Activated T-cell treated with anti-CD3 and anti-CD28 coated beads, Interleukin-2, amount 50 U/mL, for 24 hours (primary cell): ENCODE measurements around the gene HES1.

Experiments
- DNase-seq: peaks from one replicate; pipeline ENCODE4 v3.0.0-alpha.2; 2020
- H3K27ac Mint-ChIP-seq: 2 replicates; pipeline ENCODE4 v1.8.0; 2020; ENCODE audit warnings: mild to moderate bottlenecking, mixed read lengths
- H3K27me3 Mint-ChIP-seq: 2 replicates; pipeline ENCODE4 v1.8.0; 2020; ENCODE audit warnings: mixed read lengths
- H3K36me3 Mint-ChIP-seq: 2 replicates; pipeline ENCODE4 v1.8.0; 2020; ENCODE audit warnings: low read depth, mixed read lengths
- H3K4me1 Mint-ChIP-seq: 2 replicates; pipeline ENCODE4 v1.8.0; 2020; ENCODE audit warnings: low read depth, mixed read lengths
- H3K4me3 Mint-ChIP-seq: 2 replicates; pipeline ENCODE4 v1.8.0; 2020; ENCODE audit warnings: mild to moderate bottlenecking, moderate library complexity, mixed read lengths
- H3K9me3 Mint-ChIP-seq: 2 replicates; pipeline ENCODE4 v1.8.0; 2020; ENCODE audit warnings: mixed read lengths

The HES1 gene

DNA sequence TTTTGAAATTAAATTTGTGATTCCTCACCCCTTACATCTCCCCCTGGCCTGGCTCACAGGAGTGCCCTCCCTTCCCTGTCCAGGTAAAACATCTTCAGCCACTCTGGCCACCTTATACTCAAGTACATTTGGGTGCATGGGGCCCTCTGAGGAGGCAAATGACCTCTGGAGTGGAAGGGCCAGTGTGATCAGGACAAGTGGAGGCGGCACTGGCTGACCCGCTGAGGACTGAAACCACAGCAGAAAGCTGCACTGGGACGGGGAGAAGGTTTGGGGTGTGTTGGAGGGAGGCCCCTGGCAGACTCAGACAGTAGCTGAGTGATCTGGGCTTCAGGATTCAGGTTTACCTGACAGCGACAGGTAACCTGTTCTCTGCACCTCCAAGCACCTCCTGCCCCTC lies 24.2 kb downstream of the HES1 start:
- Mint-ChIP-seq H3K4me1 (no peaks in the 10 kb centered on the region), H3K9me3 (no peaks in the 10 kb centered on the region), H3K27me3 (peaks cover 28% of the 10 kb centered on the region), H3K27ac (no peak overlapping the region), H3K4me3 (no peak overlapping the region), H3K36me3 (no peaks in the 10 kb centered on the region)
- DNase-seq = no peak

DNA sequence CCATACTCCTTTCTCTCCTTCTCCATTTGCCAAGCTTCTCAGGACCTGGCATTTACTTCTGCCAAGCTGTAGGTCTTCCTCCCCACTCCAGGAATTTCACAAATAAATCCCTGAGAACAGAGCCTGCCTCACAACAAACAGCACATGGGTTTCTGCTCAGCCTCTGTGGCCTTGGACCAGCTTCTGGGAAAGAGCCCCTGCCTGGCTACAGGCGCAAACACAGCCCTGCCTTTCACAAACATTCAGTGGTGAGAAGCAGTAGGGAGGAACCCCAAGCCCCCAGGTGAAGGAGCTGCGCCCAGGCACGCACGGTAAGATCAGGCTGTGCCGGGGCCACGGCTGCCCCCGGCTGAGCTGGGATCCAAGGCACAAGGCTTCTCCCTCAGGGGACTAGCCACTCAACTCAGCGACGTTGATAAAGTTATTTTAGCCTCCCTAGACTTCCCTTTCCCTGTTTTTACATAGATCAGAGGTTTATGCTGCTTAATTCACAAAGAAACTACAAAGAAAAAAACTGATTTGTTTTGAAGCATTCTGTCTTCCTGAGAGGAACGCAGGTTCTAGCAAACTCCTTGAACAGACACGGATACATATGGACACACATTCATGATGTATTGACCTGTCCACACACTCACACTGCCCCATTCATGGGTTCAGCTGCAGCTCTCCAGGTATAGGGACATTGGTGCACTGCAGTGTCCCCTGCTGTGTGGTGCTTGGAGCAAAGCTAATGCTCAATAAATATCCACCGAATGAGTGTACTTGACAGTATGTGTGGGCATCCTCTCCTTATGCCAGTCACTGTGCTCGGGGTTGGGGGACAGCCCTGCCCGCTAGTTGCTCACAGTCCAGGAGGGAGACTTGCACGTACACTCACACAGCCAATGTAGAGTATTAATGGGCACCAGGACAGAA lies 25.4 kb downstream of the HES1 start:
- no peaks in the 10 kb centered on the region for H3K9me3 Mint-ChIP-seq
- no peaks in the 10 kb centered on the region for H3K4me1 Mint-ChIP-seq
- H3K27me3 Mint-ChIP-seq = peaks cover 37% of the 10 kb centered on the region
- H3K27ac Mint-ChIP-seq = no peak overlapping the region
- no peak for DNase-seq
- no peak overlapping the region for H3K4me3 Mint-ChIP-seq
- no peaks in the 10 kb centered on the region for H3K36me3 Mint-ChIP-seq

DNA sequence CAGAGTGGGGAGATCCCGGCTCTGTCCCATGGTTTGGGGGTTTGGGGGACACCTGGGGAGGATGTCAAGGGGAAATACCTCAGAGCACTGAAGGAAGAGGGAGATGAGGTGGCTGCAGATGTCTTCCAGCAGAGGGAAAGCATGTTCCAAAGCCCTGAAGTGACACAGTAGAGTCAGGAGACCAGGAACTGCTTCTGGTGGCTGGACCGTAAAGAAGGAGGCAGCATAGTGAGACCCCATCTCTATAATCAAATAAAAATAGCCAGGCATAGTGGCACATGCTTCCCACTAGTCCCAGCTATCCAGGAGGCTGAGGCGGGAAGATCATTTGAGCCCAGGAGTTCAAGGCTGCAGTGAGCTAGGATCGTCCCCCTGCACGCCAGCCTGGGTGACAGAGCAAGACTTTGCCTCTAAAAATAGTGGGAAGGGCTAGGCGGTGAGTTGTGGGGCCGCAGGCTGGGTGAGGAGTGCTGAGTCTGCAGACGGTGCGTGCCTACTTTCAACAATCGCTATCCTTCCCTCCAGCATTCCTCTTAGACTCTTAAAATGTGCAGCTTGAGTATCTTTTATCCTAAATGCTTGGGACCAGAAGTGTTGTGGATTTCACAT lies 26.2 kb downstream of the HES1 start:
- no peaks in the 10 kb centered on the region for H3K9me3 Mint-ChIP-seq
- H3K36me3 Mint-ChIP-seq = no peaks in the 10 kb centered on the region
- peaks cover 43% of the 10 kb centered on the region for H3K27me3 Mint-ChIP-seq
- no peak overlapping the region for H3K4me3 Mint-ChIP-seq
- no peak overlapping the region for H3K27ac Mint-ChIP-seq
- no peak for DNase-seq
- no peaks in the 10 kb centered on the region for H3K4me1 Mint-ChIP-seq

DNA sequence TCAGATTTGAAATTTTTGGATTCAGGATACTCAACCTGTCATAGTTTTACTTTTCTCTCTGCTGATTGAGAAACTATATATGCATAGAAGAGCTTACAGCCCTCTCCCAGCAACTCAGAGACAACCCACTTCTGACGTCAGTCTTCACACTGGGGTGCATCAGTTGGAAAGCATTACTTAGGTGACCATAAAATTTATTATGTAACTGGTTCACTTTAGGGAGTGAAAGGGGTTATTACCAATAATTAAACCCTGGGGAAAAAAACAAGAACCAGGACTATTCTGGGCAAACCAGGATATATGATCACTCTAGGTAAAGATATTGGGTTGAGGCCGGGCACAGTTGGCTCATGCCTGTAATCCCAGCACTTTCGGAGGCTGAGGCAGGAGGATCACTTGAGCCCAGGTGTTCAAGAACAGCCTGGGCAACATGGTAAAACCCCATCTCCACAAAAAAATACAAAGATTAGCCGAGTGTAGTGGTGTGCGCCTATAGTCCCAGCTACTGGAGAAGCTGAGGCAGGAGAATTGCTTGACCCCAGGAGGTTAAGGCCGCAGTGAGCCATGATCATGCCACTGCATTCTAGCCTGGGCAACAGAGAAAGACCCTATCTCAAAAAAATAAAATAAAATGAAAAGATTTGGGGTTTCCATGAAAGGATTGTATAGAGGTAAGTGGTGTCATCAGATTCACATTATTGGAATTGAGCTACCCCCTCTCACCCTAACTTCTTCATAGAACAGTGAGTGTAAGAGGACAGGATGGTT lies 27.1 kb downstream of the HES1 start:
- Mint-ChIP-seq H3K4me3 (no peak overlapping the region), H3K27me3 (peaks cover 48% of the 10 kb centered on the region), H3K36me3 (no peaks in the 10 kb centered on the region), H3K4me1 (no peaks in the 10 kb centered on the region), H3K9me3 (no peaks in the 10 kb centered on the region), H3K27ac (no peak overlapping the region)
- no peak for DNase-seq

DNA sequence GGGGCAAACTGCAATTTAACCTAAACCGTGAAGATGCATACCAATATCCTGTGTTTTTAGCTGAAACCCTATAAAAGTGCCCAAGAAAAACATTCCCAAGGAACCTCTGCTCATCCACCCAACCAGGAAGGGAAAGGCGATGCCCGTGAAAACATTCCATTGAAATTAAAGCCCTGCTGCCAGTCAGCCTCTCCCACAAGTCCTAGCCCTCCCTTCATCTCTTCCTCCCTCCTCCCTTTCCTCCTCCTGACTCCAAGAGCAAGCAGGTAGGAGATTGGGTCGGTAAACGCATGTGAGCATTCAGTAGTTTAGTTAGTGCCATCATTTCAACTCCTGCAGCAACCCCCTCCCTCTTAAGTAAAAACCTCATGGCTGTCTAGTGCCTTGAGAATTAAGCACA lies 27.7 kb downstream of the HES1 start:
- H3K27ac Mint-ChIP-seq = no peak overlapping the region
- H3K27me3 Mint-ChIP-seq = peaks cover 48% of the 10 kb centered on the region
- DNase-seq = no peak
- no peaks in the 10 kb centered on the region for H3K36me3 Mint-ChIP-seq
- H3K4me3 Mint-ChIP-seq = no peak overlapping the region
- H3K4me1 Mint-ChIP-seq = no peaks in the 10 kb centered on the region
- no peaks in the 10 kb centered on the region for H3K9me3 Mint-ChIP-seq

DNA sequence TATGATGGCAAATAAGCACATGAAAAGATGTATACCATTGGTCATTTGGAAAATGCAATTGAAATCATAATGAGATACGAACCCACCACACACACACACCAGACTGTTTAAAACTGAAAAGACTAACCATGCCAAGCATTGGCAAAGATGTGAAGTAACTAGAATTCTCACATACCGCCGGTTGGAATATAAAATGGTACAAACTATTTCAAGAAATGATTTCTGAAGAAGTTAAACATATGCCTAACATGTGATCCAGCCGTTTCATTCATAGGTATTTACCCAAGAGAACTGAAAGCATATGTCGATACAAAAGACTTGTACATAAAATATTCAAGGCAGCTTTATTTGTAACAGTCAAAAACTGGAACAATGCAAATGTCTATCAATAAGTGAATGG lies 28.9 kb downstream of the HES1 start:
- Mint-ChIP-seq H3K27me3 (peaks cover 58% of the 10 kb centered on the region), H3K9me3 (no peaks in the 10 kb centered on the region), H3K36me3 (no peaks in the 10 kb centered on the region), H3K4me3 (no peak overlapping the region), H3K4me1 (no peaks in the 10 kb centered on the region), H3K27ac (no peak overlapping the region)
- DNase-seq = no peak

DNA sequence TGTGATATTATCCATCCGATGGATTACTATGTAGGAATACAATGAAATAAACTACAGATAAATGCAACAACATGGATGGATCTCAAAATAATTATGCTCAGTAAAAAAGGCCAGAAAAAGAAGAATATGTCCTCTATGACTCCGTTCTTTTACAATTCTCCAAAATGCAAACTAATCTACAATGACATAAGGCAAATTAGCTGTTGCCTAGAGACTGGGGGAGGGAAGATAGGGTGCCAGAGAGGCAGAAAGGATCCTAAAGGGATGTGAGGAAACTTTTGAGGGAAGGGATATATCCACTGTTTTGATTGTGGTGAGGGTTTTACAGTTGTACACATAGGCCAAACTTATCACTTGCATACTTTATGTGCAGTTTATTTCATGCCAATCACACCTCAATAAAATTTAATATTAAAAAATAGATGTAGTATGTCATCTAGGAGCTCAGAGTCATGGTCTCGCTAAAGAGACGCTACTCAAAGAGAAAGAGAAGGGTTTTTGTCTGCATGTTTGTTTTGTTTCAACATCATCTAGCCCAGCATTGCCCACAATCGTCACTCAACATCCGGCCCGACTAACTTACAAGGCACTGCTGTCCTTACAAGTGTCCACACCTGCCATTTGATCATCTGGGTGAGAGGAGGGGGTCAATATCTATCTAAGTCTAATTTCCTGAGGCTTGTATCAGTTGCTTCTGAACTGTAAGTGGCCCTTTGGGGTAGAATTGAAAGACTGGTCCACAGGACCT lies 29.5 kb downstream of the HES1 start:
- no peak for DNase-seq
- Mint-ChIP-seq H3K27ac (no peak overlapping the region), H3K4me3 (no peak overlapping the region), H3K27me3 (peaks cover 58% of the 10 kb centered on the region), H3K9me3 (no peaks in the 10 kb centered on the region), H3K4me1 (no peaks in the 10 kb centered on the region), H3K36me3 (no peaks in the 10 kb centered on the region)

DNA sequence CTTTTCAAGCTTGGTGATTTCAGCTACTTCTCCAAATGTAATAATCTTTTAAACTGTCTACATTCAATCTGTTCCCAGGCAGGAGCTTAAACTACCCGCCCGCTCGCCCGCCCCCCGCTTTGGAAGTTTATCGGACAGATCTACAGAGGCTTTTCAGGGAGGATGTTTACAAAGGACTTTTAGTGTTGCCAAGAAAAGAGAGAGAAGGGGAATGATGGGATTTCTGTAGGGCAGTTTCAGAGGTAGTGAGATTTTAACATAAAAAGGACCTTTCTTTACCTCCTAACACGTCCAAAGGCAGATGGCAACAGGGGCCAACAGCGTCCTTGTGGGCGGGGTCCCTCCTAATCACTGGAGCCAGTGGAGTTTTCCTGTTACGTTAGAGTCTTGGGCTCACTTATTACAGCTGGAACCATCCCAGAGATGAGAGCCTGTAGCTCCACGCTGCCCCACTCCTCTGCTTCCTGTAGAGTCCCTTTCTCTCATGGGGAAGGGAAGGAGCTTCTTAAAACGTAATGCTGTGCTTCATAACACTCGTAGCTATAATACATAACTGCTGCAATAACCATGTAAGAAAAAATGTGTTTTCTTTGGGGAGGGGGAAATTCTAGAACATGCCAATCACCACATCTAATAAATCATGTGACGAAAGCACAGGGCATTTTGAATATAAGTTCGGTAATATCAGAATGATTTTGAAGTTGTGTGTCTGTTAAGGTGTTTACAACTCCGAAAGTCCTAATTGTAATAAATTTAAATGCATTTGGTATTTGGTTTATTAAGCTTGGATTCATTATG lies 30.9 kb downstream of the HES1 start:
- Mint-ChIP-seq H3K27ac (no peak overlapping the region), H3K36me3 (no peaks in the 10 kb centered on the region), H3K27me3 (peaks cover 47% of the 10 kb centered on the region), H3K4me3 (no peak overlapping the region), H3K9me3 (no peaks in the 10 kb centered on the region), H3K4me1 (no peaks in the 10 kb centered on the region)
- no peak for DNase-seq

DNA sequence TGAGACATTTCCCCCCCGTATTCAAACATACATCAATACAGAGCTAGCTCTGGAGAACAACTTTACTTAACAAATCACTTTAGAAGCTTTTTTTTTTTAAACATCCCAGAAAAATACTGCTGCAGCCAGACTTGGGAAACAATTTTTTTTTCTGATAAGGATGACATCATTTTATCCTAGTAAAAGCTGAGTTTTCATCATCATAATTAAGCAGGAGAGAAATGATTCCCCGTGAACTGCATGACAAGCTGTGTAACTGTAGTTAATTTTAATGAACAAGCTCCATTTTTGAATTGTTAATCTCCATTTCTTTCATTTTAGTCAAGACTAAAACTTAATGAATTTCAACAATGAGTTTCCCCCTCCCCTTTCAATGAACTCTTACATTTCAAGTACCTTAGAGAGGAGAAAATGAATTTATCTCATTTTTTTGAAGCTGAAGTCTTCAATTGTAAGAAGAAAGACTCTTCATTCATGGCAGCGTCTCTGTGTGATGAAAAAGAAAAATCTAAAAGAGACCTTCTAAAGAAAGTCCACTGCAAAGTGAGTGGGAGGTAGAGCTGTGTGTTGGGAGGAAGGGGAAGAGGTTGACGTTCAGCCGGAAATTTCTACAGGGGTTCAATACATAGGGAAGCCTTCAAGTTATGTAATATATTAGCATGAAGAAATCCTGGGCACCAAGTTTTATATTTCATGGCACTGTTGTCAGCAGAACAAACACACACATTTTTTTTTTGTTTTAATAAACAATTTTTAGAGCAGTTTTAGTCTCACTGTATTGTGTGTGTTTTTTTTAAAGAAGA lies 31.7 kb downstream of the HES1 start:
- Mint-ChIP-seq H3K4me3 (no peak overlapping the region), H3K36me3 (no peaks in the 10 kb centered on the region), H3K27me3 (peaks cover 40% of the 10 kb centered on the region), H3K4me1 (no peaks in the 10 kb centered on the region), H3K9me3 (no peaks in the 10 kb centered on the region), H3K27ac (no peak overlapping the region)
- DNase-seq = no peak

DNA sequence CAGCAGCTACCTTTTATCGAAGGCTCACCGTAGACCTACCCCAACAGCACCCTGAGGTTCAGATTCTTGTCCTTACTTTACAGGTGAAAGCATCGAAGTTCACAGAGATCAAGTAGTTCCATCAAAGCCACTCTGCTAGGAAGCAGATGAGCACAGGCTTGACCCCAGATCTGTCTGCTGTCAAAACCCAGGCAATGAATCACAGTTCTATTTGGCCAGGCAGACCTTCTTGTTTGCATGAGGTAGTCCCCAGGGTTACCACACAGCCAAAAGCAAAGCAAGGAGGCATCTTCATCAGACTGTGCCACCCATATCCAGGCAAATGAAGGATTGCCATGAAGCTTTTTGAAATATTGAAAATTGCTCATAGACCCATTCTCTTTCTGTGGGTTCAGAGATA lies 33.0 kb downstream of the HES1 start:
- Mint-ChIP-seq H3K36me3 (no peaks in the 10 kb centered on the region), H3K4me3 (no peak overlapping the region), H3K27me3 (peaks cover 30% of the 10 kb centered on the region), H3K27ac (no peak overlapping the region), H3K9me3 (no peaks in the 10 kb centered on the region), H3K4me1 (no peaks in the 10 kb centered on the region)
- no peak for DNase-seq

DNA sequence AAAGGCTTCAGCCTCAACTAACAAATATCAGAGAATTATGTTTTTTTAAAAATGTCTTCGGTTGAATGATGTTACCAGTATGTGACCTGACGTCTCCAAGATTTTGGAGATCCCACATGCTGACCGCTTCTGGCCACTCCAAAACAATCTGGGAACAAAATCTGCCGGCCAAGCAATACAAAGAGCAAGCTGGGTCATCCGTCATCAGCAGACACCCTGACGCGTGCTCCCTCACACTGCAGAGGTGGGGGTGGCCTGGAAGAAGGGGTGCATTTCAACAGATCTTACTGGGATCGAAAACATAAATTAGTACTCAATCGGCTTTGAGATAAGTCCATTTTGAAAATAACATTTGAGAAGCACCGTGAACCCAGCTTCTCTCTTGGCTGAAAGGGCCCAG lies 33.6 kb downstream of the HES1 start:
- DNase-seq = no peak
- Mint-ChIP-seq H3K36me3 (no peaks in the 10 kb centered on the region), H3K4me1 (no peaks in the 10 kb centered on the region), H3K27me3 (peaks cover 30% of the 10 kb centered on the region), H3K4me3 (no peak overlapping the region), H3K27ac (no peak overlapping the region), H3K9me3 (no peaks in the 10 kb centered on the region)

DNA sequence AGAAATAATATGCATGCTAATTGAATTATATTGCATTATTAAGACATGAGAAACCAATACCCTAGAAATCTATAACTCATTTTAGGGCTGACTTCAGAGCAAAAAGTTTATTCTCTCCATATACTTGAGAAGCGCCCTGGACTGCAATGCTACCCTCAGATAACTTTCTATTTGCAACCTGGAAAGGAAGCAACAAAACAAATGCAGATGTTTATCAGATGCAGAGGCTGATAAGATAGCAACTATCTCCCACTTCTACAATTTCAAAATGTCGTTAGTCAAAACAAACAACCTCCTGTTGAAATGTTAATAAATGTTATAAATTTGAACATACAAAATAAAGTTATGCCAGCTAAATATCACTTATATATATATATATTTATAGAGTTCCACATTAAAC lies 34.8 kb downstream of the HES1 start:
- no peak overlapping the region for H3K27ac Mint-ChIP-seq
- H3K36me3 Mint-ChIP-seq = no peaks in the 10 kb centered on the region
- peaks cover 27% of the 10 kb centered on the region for H3K27me3 Mint-ChIP-seq
- no peak overlapping the region for H3K4me3 Mint-ChIP-seq
- no peaks in the 10 kb centered on the region for H3K4me1 Mint-ChIP-seq
- H3K9me3 Mint-ChIP-seq = no peaks in the 10 kb centered on the region
- DNase-seq = no peak

DNA sequence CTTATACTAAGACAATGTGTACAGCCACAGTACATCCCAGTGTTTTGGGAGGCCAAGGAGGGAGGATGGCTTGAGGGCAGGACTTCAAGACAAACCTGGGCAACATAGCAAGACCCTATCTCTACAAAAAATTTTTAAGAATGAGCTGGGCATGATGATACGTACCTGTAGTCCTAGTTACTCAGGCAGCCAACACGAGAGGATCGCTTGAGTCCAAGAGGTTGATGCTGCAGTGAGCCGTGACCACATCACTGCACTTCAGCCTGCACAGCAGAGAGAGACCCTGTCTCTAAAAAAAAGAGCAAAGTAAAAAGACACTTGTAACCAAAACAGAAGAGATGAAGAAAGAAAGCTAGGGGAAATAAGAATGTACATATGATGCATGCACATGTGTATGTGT lies 38.5 kb downstream of the HES1 start:
- Mint-ChIP-seq H3K36me3 (no peaks in the 10 kb centered on the region), H3K4me1 (no peaks in the 10 kb centered on the region), H3K9me3 (no peaks in the 10 kb centered on the region), H3K27me3 (peaks cover 3% of the 10 kb centered on the region), H3K4me3 (no peak overlapping the region), H3K27ac (no peak overlapping the region)
- DNase-seq = no peak
